ENCODE results near the gene NEUROG1. TPM values are rescaled to one million over a fixed set of nuclear protein-coding genes. Genes with fewer than 3 reads are reported as not detected.

The NEUROG1 gene
- total RNA-seq, 1 donor from 2014 or later: not detected

- H3K9me3 ChIP-seq: no peaks in the 10 kb centered on the region
- peaks cover 4% of the 10 kb centered on the region for H3K27me3 ChIP-seq
- H3K36me3 ChIP-seq: no peaks in the 10 kb centered on the region
- no peak for DNase-seq (ENCODE audit: low spot score in 2 of 2)
- TF ChIP-seq CTCF (IDR thresholded peaks at IDR 0.05): no peak
- intact Hi-C loops (cut with DNase I): no loop called here
- H3K4me1 ChIP-seq: no peaks in the 10 kb centered on the region
- no peak overlapping the region for H3K27ac ChIP-seq
- no peak overlapping the region for H3K4me3 ChIP-seq
These were observed 18.1 kb upstream of the NEUROG1 start for GRCh38 chr5:135553688-135554462.

GRCh38 chr5:135551593-135552447 is 16.1 kb upstream of the NEUROG1 start:
- intact Hi-C loops (cut with DNase I): loop anchor here (1.0 kb wide), 1 partner anchor 86 kb away; no protein-coding TSS in a partner anchor
- Histone ChIP-seq H3K4me1 (no peaks in the 10 kb centered on the region), H3K36me3 (no peaks in the 10 kb centered on the region), H3K9me3 (no peaks in the 10 kb centered on the region), H3K4me3 (no peak overlapping the region), H3K27ac (no peak overlapping the region), H3K27me3 (peaks cover 4% of the 10 kb centered on the region)
- DNase-seq (ENCODE audit: low spot score in 2 of 2): peak in 1 of 2 donors; percentile 82
- TF ChIP-seq CTCF (IDR thresholded peaks at IDR 0.05): peak; percentile 73 to 90 (median 75)

- intact Hi-C loops (cut with DNase I): no loop called here
These were observed 13.6 kb upstream of the NEUROG1 start for GRCh38 chr5:135549413-135549812.

GRCh38 chr5:135547590-135548254 is 12.0 kb upstream of the NEUROG1 start:
- H3K9me3 ChIP-seq: no peaks in the 10 kb centered on the region
- intact Hi-C loops (cut with DNase I): no loop called here
- no peaks in the 10 kb centered on the region for H3K36me3 ChIP-seq
- H3K27me3 ChIP-seq: peaks cover 7% of the 10 kb centered on the region
- H3K4me3 ChIP-seq: no peak overlapping the region
- TF ChIP-seq CTCF (IDR thresholded peaks at IDR 0.05): no peak
- H3K27ac ChIP-seq: no peak overlapping the region
- DNase-seq (ENCODE audit: low spot score in 2 of 2): no peak
- peaks cover 6% of the 10 kb centered on the region in 2 donors for H3K4me1 ChIP-seq

More at GRCh38 chr5:135549413-135549812, 13.6 kb upstream of the NEUROG1 start:
- Histone ChIP-seq H3K27ac (no peak overlapping the region), H3K9me3 (no peaks in the 10 kb centered on the region), H3K4me1 (no peaks in the 10 kb centered on the region), H3K27me3 (no peaks in the 10 kb centered on the region), H3K4me3 (no peak overlapping the region), H3K36me3 (no peaks in the 10 kb centered on the region)
- no peak for DNase-seq (ENCODE audit: low spot score in 2 of 2)
- no peak for TF ChIP-seq CTCF (IDR thresholded peaks at IDR 0.05)

GRCh38 chr5:135546912-135547311 is 11.1 kb upstream of the NEUROG1 start:
- no peak for DNase-seq (ENCODE audit: low spot score in 2 of 2)
- peaks cover 6% of the 10 kb centered on the region in 2 donors for H3K4me1 ChIP-seq
- intact Hi-C loops (cut with DNase I): no loop called here
- H3K27ac ChIP-seq: no peak overlapping the region
- no peak overlapping the region for H3K4me3 ChIP-seq
- TF ChIP-seq CTCF (IDR thresholded peaks at IDR 0.05): no peak
- H3K9me3 ChIP-seq: no peaks in the 10 kb centered on the region
- H3K36me3 ChIP-seq: no peaks in the 10 kb centered on the region
- peaks cover 7% of the 10 kb centered on the region for H3K27me3 ChIP-seq

Data from ascending aorta (tissue), 2 donors.